ENCODE data around the gene ABCC8.

GRCh38 chr11:17443926-17444690 lies 32.5 kb downstream of the ABCC8 start:
- no peak for TF ChIP-seq POLR2A (IDR thresholded peaks at IDR 0.05)
- no peak for TF ChIP-seq CTCF (IDR thresholded peaks at IDR 0.05)
- TF ChIP-seq EP300 (IDR thresholded peaks at IDR 0.05), result no peak

Measured in ovary (tissue), 3 donors.